Measurements from ENCODE around the gene DNER.

DNA sequence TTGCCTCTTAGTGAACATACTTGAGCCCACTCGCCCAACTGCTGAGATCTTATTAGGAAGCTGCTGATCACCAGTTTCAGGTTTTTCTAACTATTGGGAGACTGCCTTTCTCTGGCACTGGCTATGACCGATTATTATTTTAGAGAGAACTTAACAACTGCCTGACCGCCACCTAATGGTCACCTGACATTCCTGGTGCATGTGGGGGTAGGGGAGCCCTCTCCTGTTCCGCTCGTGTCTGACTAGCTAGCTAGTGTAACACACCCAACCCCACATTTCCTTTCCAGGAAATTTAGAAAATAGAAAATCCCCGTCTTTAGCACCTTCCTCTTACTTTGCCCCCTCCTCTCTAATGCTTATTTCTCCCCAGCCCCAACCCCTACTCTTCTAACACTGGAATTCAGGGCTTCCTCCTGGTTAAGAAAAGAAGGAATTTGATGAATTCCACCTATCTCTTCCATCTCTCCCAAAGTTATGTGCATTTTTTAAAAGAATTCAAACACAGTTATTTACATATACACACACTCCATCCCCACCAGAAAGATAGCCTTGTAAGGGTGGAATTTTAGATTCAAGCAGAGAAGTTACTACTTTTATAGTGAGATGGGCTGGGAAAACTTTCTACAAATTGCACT is 19.4 kb upstream of the DNER start:
- no peak for TF ChIP-seq YY1 (IDR thresholded peaks at IDR 0.05)
- TF ChIP-seq, protein P1, sequence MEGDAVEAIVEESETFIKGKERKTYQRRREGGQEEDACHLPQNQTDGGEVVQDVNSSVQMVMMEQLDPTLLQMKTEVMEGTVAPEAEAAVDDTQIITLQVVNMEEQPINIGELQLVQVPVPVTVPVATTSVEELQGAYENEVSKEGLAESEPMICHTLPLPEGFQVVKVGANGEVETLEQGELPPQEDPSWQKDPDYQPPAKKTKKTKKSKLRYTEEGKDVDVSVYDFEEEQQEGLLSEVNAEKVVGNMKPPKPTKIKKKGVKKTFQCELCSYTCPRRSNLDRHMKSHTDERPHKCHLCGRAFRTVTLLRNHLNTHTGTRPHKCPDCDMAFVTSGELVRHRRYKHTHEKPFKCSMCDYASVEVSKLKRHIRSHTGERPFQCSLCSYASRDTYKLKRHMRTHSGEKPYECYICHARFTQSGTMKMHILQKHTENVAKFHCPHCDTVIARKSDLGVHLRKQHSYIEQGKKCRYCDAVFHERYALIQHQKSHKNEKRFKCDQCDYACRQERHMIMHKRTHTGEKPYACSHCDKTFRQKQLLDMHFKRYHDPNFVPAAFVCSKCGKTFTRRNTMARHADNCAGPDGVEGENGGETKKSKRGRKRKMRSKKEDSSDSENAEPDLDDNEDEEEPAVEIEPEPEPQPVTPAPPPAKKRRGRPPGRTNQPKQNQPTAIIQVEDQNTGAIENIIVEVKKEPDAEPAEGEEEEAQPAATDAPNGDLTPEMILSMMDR (IDR thresholded peaks at IDR 0.05; ENCODE audit: low read depth, low read length, missing input control), result no peak
- TF ChIP-seq, protein P2, sequence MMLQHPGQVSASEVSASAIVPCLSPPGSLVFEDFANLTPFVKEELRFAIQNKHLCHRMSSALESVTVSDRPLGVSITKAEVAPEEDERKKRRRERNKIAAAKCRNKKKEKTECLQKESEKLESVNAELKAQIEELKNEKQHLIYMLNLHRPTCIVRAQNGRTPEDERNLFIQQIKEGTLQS (IDR thresholded peaks at IDR 0.05), result no peak
- TF ChIP-seq, protein P3, sequence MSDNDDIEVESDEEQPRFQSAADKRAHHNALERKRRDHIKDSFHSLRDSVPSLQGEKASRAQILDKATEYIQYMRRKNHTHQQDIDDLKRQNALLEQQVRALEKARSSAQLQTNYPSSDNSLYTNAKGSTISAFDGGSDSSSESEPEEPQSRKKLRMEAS (IDR thresholded peaks at IDR 0.05), result no peak
- no peak for TF ChIP-seq SP1 (IDR thresholded peaks at IDR 0.05)
- TF ChIP-seq TAF1 (conservative IDR thresholded peaks at IDR 0.05), result no peak
- TF ChIP-seq GABPA (IDR thresholded peaks at IDR 0.05 in 1 of 2, conservative IDR thresholded peaks at IDR 0.05 in 1 of 2), result no peak
- TF ChIP-seq, protein P4, sequence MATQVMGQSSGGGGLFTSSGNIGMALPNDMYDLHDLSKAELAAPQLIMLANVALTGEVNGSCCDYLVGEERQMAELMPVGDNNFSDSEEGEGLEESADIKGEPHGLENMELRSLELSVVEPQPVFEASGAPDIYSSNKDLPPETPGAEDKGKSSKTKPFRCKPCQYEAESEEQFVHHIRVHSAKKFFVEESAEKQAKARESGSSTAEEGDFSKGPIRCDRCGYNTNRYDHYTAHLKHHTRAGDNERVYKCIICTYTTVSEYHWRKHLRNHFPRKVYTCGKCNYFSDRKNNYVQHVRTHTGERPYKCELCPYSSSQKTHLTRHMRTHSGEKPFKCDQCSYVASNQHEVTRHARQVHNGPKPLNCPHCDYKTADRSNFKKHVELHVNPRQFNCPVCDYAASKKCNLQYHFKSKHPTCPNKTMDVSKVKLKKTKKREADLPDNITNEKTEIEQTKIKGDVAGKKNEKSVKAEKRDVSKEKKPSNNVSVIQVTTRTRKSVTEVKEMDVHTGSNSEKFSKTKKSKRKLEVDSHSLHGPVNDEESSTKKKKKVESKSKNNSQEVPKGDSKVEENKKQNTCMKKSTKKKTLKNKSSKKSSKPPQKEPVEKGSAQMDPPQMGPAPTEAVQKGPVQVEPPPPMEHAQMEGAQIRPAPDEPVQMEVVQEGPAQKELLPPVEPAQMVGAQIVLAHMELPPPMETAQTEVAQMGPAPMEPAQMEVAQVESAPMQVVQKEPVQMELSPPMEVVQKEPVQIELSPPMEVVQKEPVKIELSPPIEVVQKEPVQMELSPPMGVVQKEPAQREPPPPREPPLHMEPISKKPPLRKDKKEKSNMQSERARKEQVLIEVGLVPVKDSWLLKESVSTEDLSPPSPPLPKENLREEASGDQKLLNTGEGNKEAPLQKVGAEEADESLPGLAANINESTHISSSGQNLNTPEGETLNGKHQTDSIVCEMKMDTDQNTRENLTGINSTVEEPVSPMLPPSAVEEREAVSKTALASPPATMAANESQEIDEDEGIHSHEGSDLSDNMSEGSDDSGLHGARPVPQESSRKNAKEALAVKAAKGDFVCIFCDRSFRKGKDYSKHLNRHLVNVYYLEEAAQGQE (IDR thresholded peaks at IDR 0.05), result no peak
- no peak for TF ChIP-seq RAD21 (IDR thresholded peaks at IDR 0.05)
- no peak for TF ChIP-seq RXRA (IDR thresholded peaks at IDR 0.05)
- no peak for TF ChIP-seq JUND (IDR thresholded peaks at IDR 0.05)
- no peak for TF ChIP-seq FOXA1 (IDR thresholded peaks at IDR 0.05)
